Left ventricle myocardium inferior (tissue), 1 donor: ENCODE data around the gene AATF. TPM values are rescaled to one million over a fixed set of nuclear protein-coding genes. Genes with fewer than 3 reads are reported as not detected.

Experiments used
- DNase-seq: peaks from one replicate; pipeline ENCODE4 v3.0.0-alpha.2; 2020
- H3K27ac ChIP-seq: fragments of 200-600 bp; replicated peaks from 2 replicates; pipeline ENCODE4 v1.8.0; 2021
- H3K27me3 ChIP-seq: fragments of 200-600 bp; 2 replicates; pipeline ENCODE4 v1.8.0; 2021; ENCODE audit warnings: low read depth
- H3K36me3 ChIP-seq: fragments of 200-600 bp; 2 replicates; pipeline ENCODE4 v1.8.0; 2021
- H3K4me1 ChIP-seq: fragments of 200-600 bp; 2 replicates; pipeline ENCODE4 v1.8.0; 2021
- H3K4me3 ChIP-seq: fragments of 200-600 bp; 2 replicates; pipeline ENCODE4 v1.8.0; 2021; ENCODE audit warnings: mild to moderate bottlenecking, moderate library complexity
- H3K9me3 ChIP-seq: fragments of 200-600 bp; replicated peaks from 2 replicates; pipeline ENCODE4 v1.8.0; 2021
- CTCF ChIP-seq: fragments of 200-600 bp; IDR thresholded peaks from 2 replicates; pipeline ENCODE4 v1.8.0; 2021; ENCODE audit warnings: antibody characterized with exemption, mild to moderate bottlenecking, borderline replicate concordance
- intact Hi-C: fragments of 100-400 bp; cut with micrococcal nuclease; formaldehyde crosslinking; loops from one replicate; pipeline ENCODE4 v1.11.0; 2022
- total RNA-seq: library from RNA; stranded (reverse); fragmentation: NEBNext Ultra II Directional; extraction: Animal tissue kit (Norgen Biotek cat#: 25700); gene quantifications from one replicate; pipeline ENCODE4 v1.2.1, GENCODE V29; 2021
- donor health status: DM: no; HTN: yes; CAD: no; lungs with severe emphysema.

Gene AATF
- total RNA-seq, 1 donor from 2014 or later: 24.2 TPM

GRCh38 chr17:37094391-37094790 lies 145.6 kb downstream of the AATF start:
- no peak for TF ChIP-seq CTCF
- Histone ChIP-seq H3K27ac (no peak overlapping the region), H3K4me1 (no peaks in the 10 kb centered on the region), H3K4me3 (no peak overlapping the region), H3K27me3 (no peaks in the 10 kb centered on the region), H3K36me3 (peaks cover 47% of the 10 kb centered on the region), H3K9me3 (no peaks in the 10 kb centered on the region)
- intact Hi-C loops: no loop called here
- DNase-seq: no peak

- Histone ChIP-seq H3K27ac (no peak overlapping the region), H3K27me3 (no peaks in the 10 kb centered on the region), H3K9me3 (no peaks in the 10 kb centered on the region), H3K36me3 (peaks cover 51% of the 10 kb centered on the region), H3K4me3 (no peak overlapping the region), H3K4me1 (no peaks in the 10 kb centered on the region)
- TF ChIP-seq CTCF: no peak
- intact Hi-C loops: no loop called here
- no peak for DNase-seq
These were observed 147.3 kb downstream of the AATF start for GRCh38 chr17:37096071-37096470.

- no peaks in the 10 kb centered on the region for H3K9me3 ChIP-seq
- H3K36me3 ChIP-seq: peaks cover 57% of the 10 kb centered on the region
These were observed 148.4 kb downstream of the AATF start for GRCh38 chr17:37097154-37097553.

GRCh38 chr17:37098152-37098551 lies 149.4 kb downstream of the AATF start:
- no peaks in the 10 kb centered on the region for H3K4me1 ChIP-seq
- H3K27me3 ChIP-seq: no peaks in the 10 kb centered on the region
- no peak for TF ChIP-seq CTCF
- H3K27ac ChIP-seq: no peak overlapping the region
- H3K9me3 ChIP-seq: no peaks in the 10 kb centered on the region
- intact Hi-C loops: no loop called here
- H3K4me3 ChIP-seq: no peak overlapping the region
- H3K36me3 ChIP-seq: peaks cover 52% of the 10 kb centered on the region
- DNase-seq: no peak

More at GRCh38 chr17:37097154-37097553, 148.4 kb downstream of the AATF start:
- Histone ChIP-seq H3K27ac (no peak overlapping the region), H3K4me1 (no peaks in the 10 kb centered on the region), H3K27me3 (no peaks in the 10 kb centered on the region), H3K4me3 (no peak overlapping the region)
- TF ChIP-seq CTCF: no peak
- DNase-seq: no peak
- intact Hi-C loops: no loop called here

- Histone ChIP-seq H3K36me3 (peaks cover 47% of the 10 kb centered on the region), H3K4me1 (no peaks in the 10 kb centered on the region), H3K4me3 (no peak overlapping the region), H3K9me3 (no peaks in the 10 kb centered on the region), H3K27ac (no peak overlapping the region), H3K27me3 (no peaks in the 10 kb centered on the region)
- TF ChIP-seq CTCF: no peak
- no peak for DNase-seq
- intact Hi-C loops: no loop called here
These were observed 150.3 kb downstream of the AATF start for GRCh38 chr17:37098910-37099664.
